HFF-Myc (cell line): ENCODE results near the gene PLAC9.

Experiments used
- DNase-seq: peaks from one replicate; pipeline ENCODE4 v3.0.0-alpha.2; 2011; ENCODE audit warnings: low read depth; ENCODE audit errors: extremely low read depth
- H3K4me3 ChIP-seq: replicated peaks from 2 replicates; pipeline ENCODE4 v1.5.1; 2011; ENCODE audit warnings: low read depth, mild to moderate bottlenecking, control low read depth, low read length
- TF ChIP-seq, protein P1 (sequence below): IDR thresholded peaks from 2 replicates; pipeline ENCODE4 v1.5.1; 2012; ENCODE audit warnings: mild to moderate bottlenecking, low read depth, low read length, control low read depth; ENCODE audit errors: missing control alignments

Gene PLAC9

GRCh38 chr10:80187465-80188409 lies 55.2 kb downstream of the PLAC9 start:
- DNase-seq = no peak
- H3K4me3 ChIP-seq = no peak overlapping the region
- TF ChIP-seq, protein P1, sequence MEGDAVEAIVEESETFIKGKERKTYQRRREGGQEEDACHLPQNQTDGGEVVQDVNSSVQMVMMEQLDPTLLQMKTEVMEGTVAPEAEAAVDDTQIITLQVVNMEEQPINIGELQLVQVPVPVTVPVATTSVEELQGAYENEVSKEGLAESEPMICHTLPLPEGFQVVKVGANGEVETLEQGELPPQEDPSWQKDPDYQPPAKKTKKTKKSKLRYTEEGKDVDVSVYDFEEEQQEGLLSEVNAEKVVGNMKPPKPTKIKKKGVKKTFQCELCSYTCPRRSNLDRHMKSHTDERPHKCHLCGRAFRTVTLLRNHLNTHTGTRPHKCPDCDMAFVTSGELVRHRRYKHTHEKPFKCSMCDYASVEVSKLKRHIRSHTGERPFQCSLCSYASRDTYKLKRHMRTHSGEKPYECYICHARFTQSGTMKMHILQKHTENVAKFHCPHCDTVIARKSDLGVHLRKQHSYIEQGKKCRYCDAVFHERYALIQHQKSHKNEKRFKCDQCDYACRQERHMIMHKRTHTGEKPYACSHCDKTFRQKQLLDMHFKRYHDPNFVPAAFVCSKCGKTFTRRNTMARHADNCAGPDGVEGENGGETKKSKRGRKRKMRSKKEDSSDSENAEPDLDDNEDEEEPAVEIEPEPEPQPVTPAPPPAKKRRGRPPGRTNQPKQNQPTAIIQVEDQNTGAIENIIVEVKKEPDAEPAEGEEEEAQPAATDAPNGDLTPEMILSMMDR = no peak

GRCh38 chr10:80188713-80189112 lies 56.2 kb downstream of the PLAC9 start:
- DNase-seq = no peak
- H3K4me3 ChIP-seq = no peak overlapping the region
- TF ChIP-seq, protein P1 = no peak

DNA sequence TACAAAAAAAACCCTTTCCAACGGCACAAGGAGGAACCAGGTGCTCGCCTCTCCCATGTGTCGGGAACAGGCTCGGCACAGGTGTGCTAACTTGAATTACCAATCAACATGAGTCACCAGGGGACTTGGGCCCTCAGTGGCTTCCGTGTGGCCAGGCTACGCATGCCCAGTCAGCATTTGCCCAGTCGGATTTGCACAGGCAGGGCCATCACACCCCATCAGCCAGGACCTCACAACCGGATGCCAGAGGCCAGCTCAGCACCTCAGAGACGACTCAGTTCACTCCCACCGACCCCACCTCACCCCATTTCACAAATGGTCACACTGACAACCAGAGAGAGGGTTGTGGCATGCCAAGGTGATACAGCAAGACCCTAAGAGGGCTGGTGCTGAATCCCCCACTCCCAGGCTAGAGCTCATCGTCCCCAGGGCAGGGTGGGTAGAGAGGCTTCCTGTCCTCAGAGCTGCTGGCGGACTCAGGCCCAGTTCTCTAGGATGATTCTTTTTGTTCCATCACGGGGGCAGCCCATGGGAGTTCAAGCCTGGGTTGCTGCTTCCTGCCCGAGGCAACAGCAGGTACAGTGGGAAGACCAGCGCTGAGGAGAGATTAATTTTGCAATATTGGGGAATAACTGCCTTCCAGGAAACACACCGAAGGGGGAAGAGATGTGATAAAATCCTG lies 59.2 kb downstream of the PLAC9 start:
- H3K4me3 ChIP-seq = no peak overlapping the region
- TF ChIP-seq, protein P1 = no peak
- no peak for DNase-seq

GRCh38 chr10:80192553-80192952 lies 60.0 kb downstream of the PLAC9 start:
- DNase-seq = no peak
- no peak overlapping the region for H3K4me3 ChIP-seq
- TF ChIP-seq, protein P1 = no peak

DNA sequence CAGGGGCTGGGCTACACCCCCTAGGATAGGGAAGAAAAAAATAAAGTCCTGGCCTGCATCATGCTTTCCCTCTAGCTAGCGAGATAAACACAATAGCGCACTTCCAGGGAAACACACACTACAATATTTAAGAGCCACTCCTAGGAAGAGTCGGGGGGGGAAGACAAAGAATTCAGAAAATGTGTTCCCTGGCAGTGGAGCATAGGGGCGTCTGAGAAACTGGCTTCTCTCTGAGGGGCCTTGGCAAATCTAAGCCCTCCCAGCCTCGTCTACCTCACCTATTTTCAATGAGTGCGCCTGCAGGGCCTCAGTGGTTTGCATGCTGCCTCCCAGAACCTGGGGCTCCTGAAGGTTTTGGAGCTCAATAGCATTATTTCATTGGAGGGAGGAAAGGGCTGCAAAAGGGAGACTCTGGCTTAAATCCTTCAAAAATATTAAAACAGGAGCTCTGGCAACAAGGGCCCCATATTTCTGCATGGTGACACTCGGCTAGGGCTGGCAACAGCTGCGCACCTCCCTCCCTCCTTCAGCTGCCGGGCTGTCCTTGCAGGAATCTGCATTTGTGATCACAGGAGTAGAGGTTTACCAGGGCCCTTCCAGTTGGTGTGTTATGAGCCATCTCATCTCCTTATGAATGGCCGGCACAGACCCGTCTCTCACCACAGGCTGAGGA lies 62.0 kb downstream of the PLAC9 start:
- no peak for DNase-seq
- TF ChIP-seq, protein P1 = no peak

More for the DNA sequence above, 62.0 kb downstream of the PLAC9 start:
- no peak overlapping the region for H3K4me3 ChIP-seq
